NCI-H1417 treated with DMSO at 0.1 percent for 48 hours (cell line): ENCODE measurements around the gene MAN1C1.

Experiments
- DNase-seq: peaks from one replicate; lab custom pipeline; 2025; lab: John Stamatoyannopoulos, UW

The MAN1C1 gene

DNA sequence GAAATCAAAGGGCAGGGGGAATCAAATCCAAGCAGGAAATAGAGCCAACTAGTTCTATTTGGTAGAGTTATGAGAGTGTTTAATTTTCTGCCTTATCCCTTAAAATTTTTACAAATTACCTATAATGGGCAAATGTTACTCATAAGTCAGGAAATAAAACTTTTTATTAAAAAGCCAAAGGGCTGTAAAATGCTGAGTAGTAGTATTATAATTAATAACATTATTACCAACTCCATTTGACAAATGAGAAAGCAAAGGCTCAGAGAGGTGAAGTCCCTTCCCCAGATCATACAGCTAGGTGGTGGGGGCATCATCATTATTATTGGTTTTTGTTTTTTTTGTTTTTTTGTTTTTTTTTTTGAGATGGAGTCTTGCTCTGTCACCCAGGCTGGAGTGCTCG, 186.8 kb downstream of the MAN1C1 start:
- no peak for DNase-seq

DNA sequence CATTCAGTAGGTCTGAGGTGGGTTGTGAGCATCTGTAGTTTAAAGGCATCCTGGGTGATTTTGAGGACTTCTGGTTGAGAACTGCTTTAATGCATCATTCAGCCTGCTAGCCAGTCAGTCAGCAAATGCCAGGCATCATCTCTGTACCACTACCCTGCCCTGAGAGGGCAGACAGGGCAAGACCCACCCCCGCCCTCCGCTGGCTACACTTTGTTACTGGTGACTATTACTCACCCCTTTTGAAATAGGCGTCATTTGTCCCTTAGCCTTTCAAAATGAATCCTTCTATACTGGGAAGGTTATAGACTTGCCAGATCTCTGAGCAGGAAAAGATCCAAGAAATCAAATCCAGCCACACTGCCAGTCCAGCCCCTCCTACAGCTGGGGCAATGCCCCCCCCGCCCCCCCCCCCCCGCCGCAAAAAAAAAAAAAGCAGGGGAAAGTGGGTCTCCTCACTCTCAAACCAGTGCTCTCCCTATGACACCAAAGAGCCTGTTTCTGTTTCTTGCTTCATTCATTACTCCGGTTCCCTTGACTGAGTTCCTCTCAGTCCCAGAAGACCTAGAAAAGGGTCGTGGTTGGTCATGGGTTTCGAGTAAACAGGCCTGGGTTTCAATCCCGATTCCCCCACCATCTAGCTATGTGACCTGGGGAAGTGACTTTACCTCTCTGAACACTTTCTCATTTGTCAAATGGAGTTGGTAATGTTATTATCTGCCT, 187.8 kb downstream of the MAN1C1 start:
- no peak for DNase-seq

DNA sequence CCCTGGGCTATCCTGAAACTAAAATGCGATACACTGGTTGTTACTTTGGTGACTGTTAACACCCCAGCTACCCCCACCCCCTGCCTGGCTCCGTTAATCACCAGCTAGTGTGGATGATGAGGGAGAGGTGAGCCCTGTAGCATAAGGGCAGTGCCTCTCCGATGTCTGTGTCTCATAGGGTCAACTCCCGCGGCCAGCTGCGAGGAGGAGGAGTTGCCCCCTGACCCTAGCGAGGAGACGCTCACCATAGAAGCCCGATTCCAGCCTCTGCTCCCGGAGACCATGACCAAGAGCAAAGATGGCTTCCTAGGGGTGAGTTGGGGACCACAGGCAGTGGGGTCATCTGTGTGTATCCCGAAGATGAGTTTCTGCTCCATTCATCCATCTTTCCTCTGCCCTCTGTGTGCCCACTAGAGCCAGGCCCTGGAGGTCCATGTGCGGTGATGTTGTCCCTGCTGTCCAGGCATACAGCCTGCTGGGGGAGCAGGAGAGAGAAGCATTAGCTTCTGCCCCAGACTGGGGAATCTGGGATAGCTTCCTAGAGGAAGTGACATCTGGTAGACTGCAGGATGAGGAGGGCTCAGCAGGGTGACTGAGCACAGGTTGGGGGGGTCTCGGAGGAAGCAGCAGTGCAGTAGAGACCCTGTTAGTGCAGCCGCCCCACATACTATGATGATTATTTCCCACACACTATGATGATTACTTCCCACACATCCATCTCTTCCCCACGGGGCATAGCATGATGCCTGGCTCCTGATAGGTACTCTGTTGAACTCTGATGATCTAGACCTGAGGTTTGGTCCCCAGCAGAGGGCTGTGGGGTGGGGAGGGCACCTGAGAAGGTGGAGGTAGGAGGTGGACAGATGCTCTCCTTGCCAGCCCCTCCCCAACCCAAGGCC, 188.6 kb downstream of the MAN1C1 start:
- DNase-seq: no peak

DNA sequence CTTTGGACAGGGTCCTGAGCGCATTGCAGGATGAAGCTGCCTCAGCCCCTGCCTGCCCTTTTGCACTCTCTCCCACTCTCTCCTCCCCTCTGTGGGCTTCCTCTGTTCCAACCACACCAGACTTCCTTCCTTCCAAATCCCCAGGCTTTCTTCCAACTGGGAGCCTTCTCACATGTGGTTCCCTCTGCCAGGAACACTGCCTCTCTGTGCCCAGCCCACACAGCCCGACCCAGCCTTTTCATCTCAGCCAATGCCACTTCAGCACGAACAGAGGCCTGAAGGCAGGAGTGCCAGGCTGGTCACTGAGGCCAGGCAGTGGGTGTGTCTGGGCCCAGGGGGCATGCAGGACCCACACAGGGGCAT, 189.3 kb downstream of the MAN1C1 start:
- no peak for DNase-seq

DNA sequence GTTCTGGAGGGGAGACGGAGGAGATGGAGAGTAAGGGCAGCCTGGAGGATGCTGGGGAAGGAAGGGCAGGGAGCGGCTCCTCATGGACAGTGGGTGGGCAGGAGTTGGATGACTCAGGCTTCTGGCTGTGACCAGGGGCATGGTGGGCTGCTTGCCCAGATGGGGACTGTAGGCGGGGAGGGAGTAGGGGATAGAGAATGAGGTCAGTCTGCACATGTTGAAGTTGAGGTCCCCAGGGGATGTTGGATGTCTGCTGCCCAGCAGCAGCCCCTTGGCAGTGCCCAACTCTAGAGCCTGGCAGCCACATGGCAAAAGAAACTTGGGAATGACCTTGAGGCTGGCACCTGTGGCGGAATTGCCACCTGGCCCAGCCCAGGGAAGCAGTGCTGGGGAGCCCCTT, 189.8 kb downstream of the MAN1C1 start:
- DNase-seq: no peak

DNA sequence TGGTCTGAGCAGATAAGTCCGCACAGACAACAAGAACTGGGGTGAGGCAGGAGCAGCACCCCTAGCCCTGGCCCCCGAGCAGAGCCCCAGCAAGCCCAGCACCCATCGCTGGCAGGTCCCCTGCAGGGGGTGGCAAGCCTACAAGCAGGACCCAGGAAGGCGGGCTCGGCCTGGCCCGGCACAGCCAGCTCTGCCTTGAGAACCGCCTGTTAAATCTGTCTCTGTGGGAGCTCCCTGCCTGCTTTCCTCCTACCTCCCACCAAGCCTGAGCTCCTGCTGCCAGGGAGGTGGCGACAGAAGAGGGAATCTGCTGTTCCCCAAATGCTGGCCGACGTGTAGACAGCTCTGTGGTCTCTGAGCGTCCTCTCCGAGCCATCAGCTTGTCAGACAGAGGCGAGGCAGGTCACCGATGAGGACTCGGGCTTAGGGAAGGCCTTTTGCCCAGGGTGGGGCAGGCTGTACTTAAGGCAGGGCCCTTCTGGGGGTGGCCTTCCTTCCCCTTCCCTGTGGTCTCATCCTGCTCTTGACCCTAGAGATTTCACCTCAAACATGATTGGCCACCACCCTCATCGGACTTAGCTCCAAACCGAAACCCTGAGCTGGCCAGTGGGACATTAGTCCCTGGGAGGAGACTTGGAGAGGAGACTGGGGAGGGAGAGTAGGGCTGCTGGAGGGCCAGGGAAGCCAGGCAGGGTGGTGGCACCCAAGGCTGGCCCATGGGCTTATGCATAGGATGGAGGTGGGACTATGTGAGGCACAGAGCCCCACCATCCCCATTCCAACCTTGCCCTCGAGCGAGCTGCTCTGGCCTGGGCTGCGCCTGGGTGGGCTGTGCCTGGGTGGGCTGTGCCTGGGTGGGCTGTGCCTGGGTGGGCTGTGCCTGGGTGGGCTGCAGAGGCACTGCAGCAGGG, 191.1 kb downstream of the MAN1C1 start:
- DNase-seq: no peak

DNA sequence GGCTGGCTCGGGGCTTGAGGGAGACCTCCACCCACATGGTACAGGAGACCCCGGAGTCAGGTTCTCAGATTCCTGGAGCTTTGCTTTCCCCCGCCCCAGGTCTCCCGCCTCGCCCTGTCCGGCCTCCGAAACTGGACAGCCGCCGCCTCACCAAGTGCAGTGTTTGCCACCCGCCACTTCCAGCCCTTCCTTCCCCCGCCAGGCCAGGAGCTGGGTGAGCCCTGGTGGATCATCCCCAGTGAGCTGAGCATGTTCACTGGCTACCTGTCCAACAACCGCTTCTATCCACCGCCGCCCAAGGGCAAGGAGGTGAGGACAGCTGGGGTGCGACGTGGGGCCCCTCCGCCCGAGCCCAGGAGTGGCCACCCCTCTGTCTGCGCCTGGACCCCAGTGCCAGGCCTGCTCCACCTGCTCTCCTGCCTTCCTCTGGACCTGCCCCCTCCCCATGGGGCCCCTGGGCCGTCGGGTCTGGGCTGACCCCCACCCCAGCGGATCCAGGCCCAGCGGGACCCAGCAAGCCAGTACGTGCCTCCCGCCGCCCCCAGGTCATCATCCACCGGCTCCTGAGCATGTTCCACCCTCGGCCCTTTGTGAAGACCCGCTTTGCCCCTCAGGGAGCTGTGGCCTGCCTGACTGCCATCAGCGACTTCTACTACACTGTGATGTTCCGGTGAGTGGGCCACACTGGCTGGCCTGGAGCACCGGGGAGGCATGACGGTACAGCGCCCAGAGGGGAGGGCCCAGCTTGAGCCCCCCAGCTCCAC, 192.1 kb downstream of the MAN1C1 start:
- DNase-seq: no peak

DNA sequence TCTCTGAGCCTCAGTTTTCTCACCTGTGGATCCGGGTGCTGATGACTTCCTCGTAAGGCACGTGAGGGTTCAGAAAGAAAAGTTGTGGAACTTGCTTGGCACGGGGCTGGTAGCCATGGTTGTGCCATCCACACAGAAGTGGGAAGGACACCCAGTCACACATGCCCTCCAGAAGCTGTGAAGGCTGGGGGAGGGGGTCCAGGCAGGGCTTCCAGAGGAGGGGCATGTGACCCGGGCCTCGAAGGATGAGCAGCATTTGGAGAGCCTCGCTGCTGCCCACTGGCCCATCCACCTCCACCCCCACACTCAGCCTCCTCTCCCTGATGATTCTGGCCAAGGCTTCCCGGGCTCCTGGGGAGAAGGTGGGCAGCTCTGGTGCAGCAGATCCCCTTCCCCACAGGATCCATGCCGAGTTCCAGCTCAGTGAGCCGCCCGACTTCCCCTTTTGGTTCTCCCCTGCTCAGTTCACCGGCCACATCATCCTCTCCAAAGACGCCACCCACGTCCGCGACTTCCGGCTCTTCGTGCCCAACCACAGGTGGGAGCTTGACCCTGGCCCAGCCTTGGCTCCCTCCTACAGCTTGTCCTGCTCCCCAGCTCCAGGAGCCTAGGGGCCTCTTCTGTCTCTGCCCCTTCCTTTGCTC, 192.8 kb downstream of the MAN1C1 start:
- DNase-seq: no peak

DNA sequence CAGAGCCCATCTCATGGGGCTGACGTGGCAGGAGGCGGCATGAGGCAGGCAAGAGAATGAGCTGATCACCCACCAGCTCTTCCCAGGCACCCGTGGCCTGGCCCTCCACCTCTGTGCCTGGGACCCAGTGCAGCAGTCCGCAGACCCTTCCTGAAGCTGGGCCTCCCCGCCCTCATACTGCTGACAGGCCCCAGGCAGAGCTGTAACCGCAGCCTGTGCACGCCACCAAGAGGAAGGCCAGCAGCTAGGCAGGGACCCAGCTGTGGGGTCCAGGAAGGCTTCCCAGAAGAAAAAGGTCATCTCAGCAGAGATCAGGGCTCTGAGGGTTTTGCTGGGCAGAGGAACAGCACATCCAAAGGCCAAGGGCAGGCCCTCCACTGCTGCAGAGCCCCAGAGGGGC, 193.3 kb downstream of the MAN1C1 start:
- no peak for DNase-seq

DNA sequence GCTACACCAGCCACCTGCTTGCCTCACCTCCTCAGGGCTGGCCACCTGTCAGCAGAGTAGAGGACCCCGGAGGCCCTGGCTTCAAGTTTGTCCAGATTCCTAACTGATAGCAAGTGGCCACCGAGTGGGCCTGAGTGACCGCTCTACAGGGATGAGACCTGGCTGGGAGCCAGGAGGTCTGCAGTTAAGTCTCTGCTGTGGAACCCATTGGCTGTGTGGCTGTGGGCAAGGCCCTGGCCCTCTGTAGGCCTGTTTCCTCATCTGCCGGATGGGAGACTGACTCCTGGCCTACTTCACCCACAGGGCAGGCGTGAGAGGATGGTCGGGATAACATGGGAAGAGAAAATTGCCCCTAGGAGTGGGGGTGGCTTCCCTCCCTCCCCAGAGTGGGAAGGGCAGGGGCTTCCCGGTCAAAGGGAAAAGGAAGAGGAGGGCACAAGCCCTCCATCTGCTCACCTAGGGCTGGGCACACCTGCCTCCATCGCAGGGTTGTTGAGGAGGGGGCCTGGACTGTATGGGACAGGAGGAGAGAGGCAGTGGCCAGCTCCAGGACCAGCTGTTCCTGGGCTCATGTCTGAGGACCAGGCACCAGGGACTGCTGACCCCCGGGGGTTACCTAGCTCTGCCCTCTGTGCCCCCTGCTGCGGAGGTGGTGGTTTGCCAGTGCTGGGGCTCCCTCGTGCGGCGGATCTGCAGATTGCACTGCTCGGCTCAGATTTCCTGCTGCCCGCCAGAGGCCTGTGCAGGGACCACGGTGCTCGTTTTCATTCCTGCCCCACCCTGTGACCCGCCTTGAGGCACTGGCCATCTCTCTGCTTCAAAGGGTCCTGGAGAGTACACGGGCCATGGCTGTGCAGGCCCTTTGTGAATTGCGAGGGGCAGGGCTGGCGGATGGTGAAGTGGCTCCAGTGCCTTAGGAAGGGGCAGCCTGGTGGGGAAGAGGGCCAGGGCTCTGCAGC, 194.0 kb downstream of the MAN1C1 start:
- peak; percentile 7 for DNase-seq

DNA sequence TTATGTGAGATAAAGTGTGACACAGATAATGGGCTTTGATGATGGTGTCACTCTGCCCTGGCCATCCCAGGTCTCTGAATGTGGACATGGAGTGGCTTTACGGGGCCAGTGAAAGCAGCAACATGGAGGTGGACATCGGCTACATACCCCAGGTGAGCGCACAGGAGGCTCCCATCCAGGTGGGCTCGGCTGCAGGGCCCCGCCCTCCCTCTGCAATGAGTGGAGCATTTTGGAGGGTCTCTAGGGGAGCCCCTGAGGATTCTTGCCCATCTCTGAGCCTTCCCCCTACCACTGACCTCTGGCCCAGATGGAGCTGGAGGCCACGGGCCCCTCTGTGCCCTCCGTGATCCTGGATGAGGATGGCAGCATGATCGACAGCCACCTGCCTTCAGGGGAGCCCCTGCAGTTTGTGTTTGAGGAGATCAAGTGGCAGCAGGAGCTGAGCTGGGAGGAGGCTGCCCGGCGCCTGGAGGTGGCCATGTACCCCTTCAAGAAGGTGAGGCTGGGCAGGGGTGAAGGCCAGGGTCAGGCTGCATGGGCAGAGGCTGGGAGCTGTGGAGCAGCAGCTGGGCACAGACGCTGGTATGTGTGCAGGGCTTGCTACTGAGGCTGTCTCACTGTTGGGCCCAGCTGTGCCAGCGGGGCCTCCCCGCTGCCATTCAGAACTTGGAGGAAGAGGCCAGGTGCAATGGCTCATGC, 194.9 kb downstream of the MAN1C1 start:
- DNase-seq: no peak

DNA sequence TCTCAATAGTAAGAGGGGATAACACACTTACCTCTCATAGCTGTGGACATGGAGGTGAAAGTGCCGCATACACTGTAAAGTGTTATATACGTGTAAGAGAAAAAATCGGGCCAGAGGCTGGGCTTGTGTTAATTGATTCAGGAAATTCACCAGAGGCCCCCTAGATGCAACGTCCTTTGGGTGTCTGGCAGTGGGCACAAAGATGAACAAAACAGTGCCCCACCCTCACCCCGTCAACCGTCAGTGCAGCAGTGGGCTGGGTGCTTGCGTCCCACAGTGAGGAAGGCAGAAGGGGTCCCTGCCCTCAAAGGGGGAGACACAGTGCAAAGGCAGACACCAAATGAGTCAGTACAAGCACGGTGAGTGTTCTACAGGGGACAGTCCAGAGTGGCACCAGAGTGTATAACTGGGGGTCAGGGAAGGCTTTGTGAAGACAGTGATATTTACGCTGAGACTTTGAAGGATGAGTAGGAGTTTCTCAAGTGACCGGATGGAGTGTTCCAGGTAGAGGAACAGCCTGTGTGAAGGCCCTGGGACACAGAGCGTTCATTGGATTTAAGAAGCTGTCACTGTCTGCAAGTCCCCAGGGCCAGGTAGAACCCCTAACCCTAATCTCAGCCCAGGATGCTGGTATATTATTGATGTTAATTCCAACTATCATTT, 196.6 kb downstream of the MAN1C1 start:
- DNase-seq: no peak

DNA sequence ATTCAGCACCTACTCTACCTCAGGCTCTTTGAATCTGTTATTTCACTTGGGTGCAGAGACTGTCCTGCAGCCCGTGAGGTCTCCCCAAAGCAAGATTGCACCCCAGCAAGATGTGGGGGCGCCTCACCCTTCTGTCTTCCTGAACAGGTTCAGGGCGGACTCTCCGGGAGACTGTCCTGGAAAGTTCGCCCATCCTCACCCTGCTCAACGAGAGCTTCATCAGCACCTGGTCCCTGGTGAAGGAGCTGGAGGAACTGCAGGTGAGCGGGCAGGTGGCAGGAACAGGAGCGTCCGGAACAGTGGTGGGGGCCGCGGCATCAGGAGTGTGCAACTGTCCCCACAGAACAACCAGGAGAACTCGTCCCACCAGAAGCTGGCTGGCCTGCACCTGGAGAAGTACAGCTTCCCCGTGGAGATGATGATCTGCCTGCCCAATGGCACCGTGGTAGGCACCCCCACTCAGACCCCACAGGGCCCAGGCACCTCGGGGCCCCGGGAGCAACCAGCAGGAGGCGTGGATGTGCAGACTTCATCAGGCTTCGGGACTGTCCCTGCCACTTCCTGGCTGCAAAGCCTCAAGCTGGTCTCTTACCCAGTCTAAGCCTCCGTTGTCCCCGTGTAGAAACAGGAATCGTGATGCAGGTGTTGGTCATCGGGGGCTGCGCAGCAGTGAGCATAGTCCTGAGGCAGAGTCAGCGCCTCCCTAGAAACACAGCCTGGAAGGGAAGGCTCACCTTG, 197.3 kb downstream of the MAN1C1 start:
- DNase-seq: no peak

DNA sequence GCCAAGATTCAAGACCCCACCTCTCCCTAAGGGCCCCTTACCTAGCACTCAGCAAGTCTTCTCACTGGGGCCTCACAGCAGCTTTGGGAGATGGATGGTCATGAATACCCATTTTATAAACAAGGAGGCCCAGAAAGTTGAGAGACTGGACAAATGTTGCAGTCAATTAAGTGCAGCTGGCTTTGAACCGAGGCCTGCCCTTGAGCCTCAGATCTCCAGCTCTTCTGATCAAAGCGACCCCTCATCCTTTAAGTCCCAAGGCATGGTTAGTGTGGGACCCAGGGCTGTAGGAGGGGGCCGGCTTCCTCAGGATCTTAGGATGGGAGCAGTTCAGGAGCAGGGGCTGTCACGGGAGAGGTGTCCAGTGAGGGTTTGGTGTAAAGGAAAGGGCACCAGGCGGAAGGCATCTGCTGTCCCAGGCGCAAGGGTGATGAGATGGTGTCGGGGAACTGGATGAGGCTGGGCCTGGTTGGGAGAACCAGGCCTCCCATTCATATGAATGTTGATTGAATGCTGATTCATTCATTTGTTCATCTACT, 198.0 kb downstream of the MAN1C1 start:
- DNase-seq: no peak

DNA sequence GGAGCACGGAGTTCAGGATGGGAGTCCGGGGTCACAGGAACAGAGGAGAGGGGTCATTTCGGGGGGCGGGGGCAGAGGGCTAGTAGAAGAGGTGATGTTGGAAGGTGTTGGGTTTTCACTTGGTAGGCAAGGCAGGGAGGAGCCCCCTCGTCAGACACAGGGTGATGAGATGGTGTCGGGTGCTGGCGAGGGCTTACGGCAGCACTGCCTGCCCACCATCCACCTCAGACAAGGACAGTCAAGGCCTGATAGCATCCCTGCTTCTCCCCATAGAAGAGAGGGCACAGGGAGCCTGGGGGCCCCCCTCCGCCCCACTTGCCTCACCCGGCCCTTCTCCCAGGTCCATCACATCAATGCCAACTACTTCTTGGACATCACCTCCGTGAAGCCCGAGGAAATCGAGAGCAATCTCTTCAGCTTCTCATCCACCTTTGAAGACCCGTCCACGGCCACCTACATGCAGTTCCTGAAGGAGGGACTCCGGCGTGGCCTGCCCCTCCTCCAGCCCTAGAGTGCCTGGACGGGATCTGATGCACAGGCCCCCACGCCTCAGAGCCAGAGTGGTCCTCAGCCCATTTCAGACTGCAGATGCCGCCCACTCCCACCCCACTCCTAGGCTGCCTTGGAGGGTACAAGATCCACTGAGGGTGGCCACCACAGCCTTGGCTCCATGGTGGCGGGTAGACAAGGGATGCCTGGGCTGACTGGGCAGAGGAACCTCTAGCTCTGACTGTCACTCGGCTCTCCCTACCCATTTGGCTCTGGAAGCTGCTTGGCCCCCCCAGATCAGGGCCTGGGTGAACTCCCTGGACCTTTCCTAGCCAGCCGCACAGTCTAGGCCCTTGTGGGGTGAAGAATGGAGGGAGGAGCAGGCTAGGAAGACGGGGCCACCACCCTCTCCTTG, 198.9 kb downstream of the MAN1C1 start:
- DNase-seq: no peak

DNA sequence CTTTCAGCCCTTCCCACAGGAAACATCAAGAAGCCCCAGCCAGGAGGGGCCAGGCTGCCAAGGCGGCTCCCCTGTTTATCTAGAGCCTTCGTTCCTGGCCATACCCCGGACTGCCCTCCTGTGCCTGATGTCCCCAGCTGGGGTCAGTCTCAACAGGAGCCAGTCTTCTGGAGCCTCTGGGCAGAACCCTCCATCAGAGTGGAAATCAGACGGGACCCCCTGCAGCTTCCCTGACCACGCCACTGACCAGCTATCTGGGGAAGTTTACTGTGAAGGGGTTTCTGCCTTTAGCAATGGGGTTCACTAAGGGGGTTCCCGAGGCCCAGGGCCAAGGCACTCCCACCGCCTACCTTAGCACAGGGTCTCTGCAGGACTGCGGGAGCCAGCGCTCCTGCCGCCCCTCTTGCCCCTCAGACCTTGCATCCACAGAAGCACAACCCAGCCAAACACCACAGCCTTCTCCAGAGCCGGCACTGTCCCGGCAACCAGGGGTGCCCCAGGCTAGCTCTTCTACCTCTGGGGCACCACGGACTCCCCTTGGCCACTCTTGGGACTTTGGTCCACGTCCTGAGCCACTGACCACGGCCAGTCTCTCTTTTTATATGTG, 199.6 kb downstream of the MAN1C1 start:
- DNase-seq: no peak
